Stomach (tissue), 4 donors: Measurements from ENCODE around the gene AATK.

Experiments
- CTCF ChIP-seq, 7 experiments: fragments of 450-650 bp in 4 of 7; fragments of 200-600 bp in 3 of 7; sonication (generic) in 3 of 7; IDR thresholded peaks; one replicate each; pipeline ENCODE4 v1.5.1; 2016 to 2019; ENCODE audit warnings: antibody characterized with exemption in 7 of 7, control low read depth in 2 of 7, mild to moderate bottlenecking in 1 of 7
- EP300 ChIP-seq: sonication (generic); formaldehyde crosslinking; IDR thresholded peaks from one replicate; pipeline ENCODE4 v1.6.1; 2017; ENCODE audit warnings: antibody characterized with exemption
- POLR2A ChIP-seq, 4 donors: fragments of 450-650 bp; IDR thresholded peaks; one replicate each; pipeline ENCODE4 v1.6.1; 2016; ENCODE audit warnings: antibody characterized with exemption in 4 of 4, control low read depth in 2 of 4, mild to moderate bottlenecking in 1 of 4, moderate library complexity in 1 of 4
- POLR2AphosphoS5 ChIP-seq, 3 donors: sonication (generic); formaldehyde crosslinking; IDR thresholded peaks; one replicate each; pipeline ENCODE4 v1.6.1; 2016; ENCODE audit warnings: antibody characterized with exemption in 3 of 3

GRCh38 chr17:81093619-81094508 is 72.2 kb downstream of the AATK start:
- TF ChIP-seq POLR2A (IDR thresholded peaks at IDR 0.05) (no peak), CTCF (IDR thresholded peaks at IDR 0.05) (no peak), POLR2AphosphoS5 (IDR thresholded peaks at IDR 0.05) (no peak), EP300 (no peak)
